H9 (cell line): ENCODE data around the gene ARHGAP15. TPM values are rescaled to one million over a fixed set of nuclear protein-coding genes. Genes with fewer than 3 reads are reported as not detected.

Experiments
- DNase-seq: peaks from one replicate; pipeline ENCODE4 v3.0.0-alpha.2; 2017
- H2AFZ ChIP-seq: one replicate; pipeline ENCODE4 v1.6.1; 2013; ENCODE audit warnings: mild to moderate bottlenecking, low read length, control low read depth, moderate library complexity
- H2AK5ac ChIP-seq: 2 replicates; pipeline ENCODE4 v1.6.1; 2013; ENCODE audit warnings: low read length, control low read depth, mixed read lengths; ENCODE audit not compliant: insufficient read length
- H2BK120ac ChIP-seq: one replicate; pipeline ENCODE4 v1.6.1; 2013; ENCODE audit warnings: low read depth, mild to moderate bottlenecking, low read length, control low read depth, inconsistent platforms; ENCODE audit not compliant: poor library complexity, severe bottlenecking
- H2BK12ac ChIP-seq: 2 replicates; pipeline ENCODE4 v1.6.1; 2013; ENCODE audit warnings: low read length, control low read depth, mixed read lengths, low read depth; ENCODE audit not compliant: insufficient read length
- H2BK15ac ChIP-seq: 2 replicates; pipeline ENCODE4 v1.6.1; 2013; ENCODE audit warnings: low read depth, low read length, control low read depth
- H2BK20ac ChIP-seq: one replicate; pipeline ENCODE4 v1.6.1; 2013; ENCODE audit warnings: low read depth, mild to moderate bottlenecking, low read length, control low read depth, inconsistent platforms; ENCODE audit not compliant: poor library complexity, severe bottlenecking
- H2BK5ac ChIP-seq: 2 replicates; pipeline ENCODE4 v1.6.1; 2013; ENCODE audit warnings: low read length, control low read depth, mixed read lengths; ENCODE audit not compliant: insufficient read length
- H3K14ac ChIP-seq: 2 replicates; pipeline ENCODE4 v1.6.1; 2013; ENCODE audit warnings: low read length, control low read depth; ENCODE audit not compliant: insufficient read depth
- H3K18ac ChIP-seq: 2 replicates; pipeline ENCODE4 v1.6.1; 2013; ENCODE audit warnings: low read depth, mild to moderate bottlenecking, mixed read lengths, low read length, control low read depth; ENCODE audit not compliant: insufficient read length
- H3K23ac ChIP-seq: 2 replicates; pipeline ENCODE4 v1.6.1; 2013; ENCODE audit warnings: low read length, control low read depth, mixed read lengths, low read depth; ENCODE audit not compliant: insufficient read length
- H3K23me2 ChIP-seq: 2 replicates; pipeline ENCODE4 v1.6.1; 2013; ENCODE audit warnings: low read depth, mild to moderate bottlenecking, mixed read lengths, low read length, control low read depth; ENCODE audit not compliant: insufficient read length, poor library complexity, severe bottlenecking
- H3K27ac ChIP-seq: 2 replicates; pipeline ENCODE4 v1.5.1; 2013; ENCODE audit warnings: low read length, control low read depth, mixed read lengths, low read depth; ENCODE audit not compliant: insufficient read length
- H3K27me3 ChIP-seq: 2 replicates; pipeline ENCODE4 v1.6.1; 2013; ENCODE audit warnings: low read length, control low read depth, inconsistent platforms; ENCODE audit not compliant: insufficient read depth
- H3K4ac ChIP-seq: 2 replicates; pipeline ENCODE4 v1.6.1; 2013; ENCODE audit warnings: low read depth, mild to moderate bottlenecking, control low read depth, inconsistent platforms, low read length, moderate library complexity
- H3K4me1 ChIP-seq: 2 replicates; pipeline ENCODE4 v1.6.1; 2013; ENCODE audit warnings: low read length, control low read depth, inconsistent platforms; ENCODE audit not compliant: insufficient read depth
- H3K4me2 ChIP-seq: 2 replicates; pipeline ENCODE4 v1.6.1; 2013; ENCODE audit warnings: low read length, control low read depth, mixed read lengths; ENCODE audit not compliant: insufficient read length, insufficient read depth
- H3K56ac ChIP-seq: 2 replicates; pipeline ENCODE4 v1.6.1; 2013; ENCODE audit warnings: low read depth, mild to moderate bottlenecking, mixed read lengths, low read length, control low read depth; ENCODE audit not compliant: insufficient read length
- H3K79me1 ChIP-seq: 2 replicates; pipeline ENCODE4 v1.6.1; 2013; ENCODE audit warnings: low read depth, mild to moderate bottlenecking, moderate library complexity, low read length, control low read depth, inconsistent platforms; ENCODE audit not compliant: insufficient read depth, poor library complexity, severe bottlenecking
- H3K79me2 ChIP-seq: 2 replicates; pipeline ENCODE4 v1.6.1; 2013; ENCODE audit warnings: low read length, control low read depth, inconsistent platforms; ENCODE audit not compliant: insufficient read depth
- H3K9ac ChIP-seq: 2 replicates; pipeline ENCODE4 v1.6.1; 2013; ENCODE audit warnings: low read length, control low read depth, mixed read lengths; ENCODE audit not compliant: insufficient read length; ENCODE audit errors: extremely low read depth
- H3K9me3 ChIP-seq: one replicate; pipeline ENCODE4 v1.6.1; 2013; ENCODE audit warnings: low read depth, low read length, inconsistent platforms; ENCODE audit not compliant: control insufficient read depth
- H3T11ph ChIP-seq: one replicate; pipeline ENCODE4 v1.6.1; 2013; ENCODE audit warnings: mild to moderate bottlenecking, low read length, control low read depth, inconsistent platforms
- H4K20me1 ChIP-seq: one replicate; pipeline ENCODE4 v1.6.1; 2013; ENCODE audit not compliant: control insufficient read depth, insufficient read length, insufficient read depth
- H4K5ac ChIP-seq: 2 replicates; pipeline ENCODE4 v1.6.1; 2013; ENCODE audit warnings: low read depth, mild to moderate bottlenecking, mixed read lengths, low read length, control low read depth; ENCODE audit not compliant: insufficient read length
- H4K8ac ChIP-seq: replicated peaks from 2 replicates; pipeline ENCODE4 v1.6.1; 2013; ENCODE audit warnings: low read length, control low read depth, mixed read lengths, low read depth; ENCODE audit not compliant: insufficient read length
- H4K91ac ChIP-seq: 2 replicates; pipeline ENCODE4 v1.6.1; 2013; ENCODE audit warnings: low read depth, mild to moderate bottlenecking, moderate library complexity, mixed read lengths, low read length, control low read depth; ENCODE audit not compliant: insufficient read length
- H3K27ac Mint-ChIP-seq, 3 experiments: 2 replicates in 2 of 3; 3 replicates in 1 of 3; pipeline ENCODE4 v1.8.0; 2020 to 2021; ENCODE audit warnings: mixed read lengths in 3 of 3, mild to moderate bottlenecking in 1 of 3, moderate library complexity in 1 of 3
- H3K27me3 Mint-ChIP-seq: 2 replicates; pipeline ENCODE4 v1.8.0; 2021; ENCODE audit warnings: low read depth, mild to moderate bottlenecking, moderate library complexity, mixed read lengths
- H3K36me3 Mint-ChIP-seq, 3 experiments: 2 replicates in 2 of 3; 3 replicates in 1 of 3; pipeline ENCODE4 v1.8.0; 2020 to 2021; ENCODE audit warnings: low read depth in 3 of 3, mixed read lengths in 3 of 3; ENCODE audit not compliant: insufficient read depth in 1 of 3
- H3K4me1 Mint-ChIP-seq, 2 experiments: 2 replicates each; pipeline ENCODE4 v1.8.0; 2020; ENCODE audit warnings: mixed read lengths in 2 of 2
- H3K4me3 Mint-ChIP-seq, 2 experiments: 2 replicates in 1 of 2; 3 replicates in 1 of 2; pipeline ENCODE4 v1.8.0; 2020 to 2021; ENCODE audit warnings: mild to moderate bottlenecking in 2 of 2, mixed read lengths in 2 of 2, moderate library complexity in 1 of 2
- H3K9me3 Mint-ChIP-seq, 2 experiments: 2 replicates in 1 of 2; 3 replicates in 1 of 2; pipeline ENCODE4 v1.8.0; 2020; ENCODE audit warnings: mild to moderate bottlenecking in 2 of 2, mixed read lengths in 2 of 2, moderate library complexity in 1 of 2
- CTCF ChIP-seq: fragments of 200-600 bp; sonication (generic); conservative IDR thresholded peaks from 3 replicates; pipeline ENCODE4 v1.8.0; 2021; ENCODE audit warnings: antibody characterized with exemption, mild to moderate bottlenecking
- total RNA-seq: library from RNA; stranded (reverse); gene quantifications from 2 replicates; pipeline ENCODE4 v1.2.1, GENCODE V29; 2021

Gene ARHGAP15
- total RNA-seq, 1 experiment from 2014 or later: not detected

- Histone ChIP-seq H3K4me1 (no peaks in the 10 kb centered on the region), H3K27me3 (no peaks in the 10 kb centered on the region), H2BK15ac (no peak overlapping the region), H3K23ac (no peak overlapping the region), H4K91ac (no peak overlapping the region), H2BK5ac (no peak overlapping the region), H3K18ac (no peak overlapping the region), H4K8ac (no peak overlapping the region), H2BK120ac (no peak overlapping the region), H3K4me2 (no peak overlapping the region), H3K27ac (no peak overlapping the region), H3K9me3 (no peaks in the 10 kb centered on the region), H3K4ac (no peak overlapping the region), H3K9ac (no peak overlapping the region), H3K79me2 (no peaks in the 10 kb centered on the region), H3K79me1 (no peaks in the 10 kb centered on the region), H2AFZ (no peak overlapping the region), H3K14ac (no peak overlapping the region), H3T11ph (no peak overlapping the region), H2BK12ac (no peak overlapping the region), H3K23me2 (no peaks in the 10 kb centered on the region), H4K5ac (no peak overlapping the region), H3K56ac (no peak overlapping the region), H2BK20ac (no peak overlapping the region), H4K20me1 (no peaks in the 10 kb centered on the region), H2AK5ac (no peak overlapping the region)
- Mint-ChIP-seq H3K27ac (peak overlapping the region in 1 of 3 experiments; percentile 57; a peak in 1 of 7 replicates), H3K36me3 (no peaks in the 10 kb centered on the region), H3K4me1 (0 out of 4 replicates have a peak, but pooled peaks cover 0 to 3% of the 10 kb centered on the region in 2 experiments), H3K9me3 (no peaks in the 10 kb centered on the region), H3K27me3 (no peaks in the 10 kb centered on the region), H3K4me3 (no peak overlapping the region)
- TF ChIP-seq CTCF: no peak
- DNase-seq: no peak
These were observed 18.8 kb downstream of the ARHGAP15 start for GRCh38 chr2:143148011-143148410.
